Neural cell (in vitro differentiated cells): ENCODE data around the gene UNKL.

Experiments
- EZH2 ChIP-seq: fragments of 200-600, 300-800 bp; shearing (Covaris generic), sonication (generic); IDR thresholded peaks from 2 replicates; pipeline ENCODE4 v1.6.1; 2014; ENCODE audit warnings: antibody characterized with exemption, low read length, borderline replicate concordance, mild to moderate bottlenecking; ENCODE audit not compliant: insufficient read depth, poor library complexity, severe bottlenecking
- TF ChIP-seq, protein P1 (sequence below): fragments of 450-650 bp; IDR thresholded peaks from 2 replicates; pipeline ENCODE4 v1.5.1; 2014; ENCODE audit warnings: antibody characterized with exemption, mild to moderate bottlenecking, moderate library complexity; ENCODE audit not compliant: poor library complexity, severe bottlenecking

DNA sequence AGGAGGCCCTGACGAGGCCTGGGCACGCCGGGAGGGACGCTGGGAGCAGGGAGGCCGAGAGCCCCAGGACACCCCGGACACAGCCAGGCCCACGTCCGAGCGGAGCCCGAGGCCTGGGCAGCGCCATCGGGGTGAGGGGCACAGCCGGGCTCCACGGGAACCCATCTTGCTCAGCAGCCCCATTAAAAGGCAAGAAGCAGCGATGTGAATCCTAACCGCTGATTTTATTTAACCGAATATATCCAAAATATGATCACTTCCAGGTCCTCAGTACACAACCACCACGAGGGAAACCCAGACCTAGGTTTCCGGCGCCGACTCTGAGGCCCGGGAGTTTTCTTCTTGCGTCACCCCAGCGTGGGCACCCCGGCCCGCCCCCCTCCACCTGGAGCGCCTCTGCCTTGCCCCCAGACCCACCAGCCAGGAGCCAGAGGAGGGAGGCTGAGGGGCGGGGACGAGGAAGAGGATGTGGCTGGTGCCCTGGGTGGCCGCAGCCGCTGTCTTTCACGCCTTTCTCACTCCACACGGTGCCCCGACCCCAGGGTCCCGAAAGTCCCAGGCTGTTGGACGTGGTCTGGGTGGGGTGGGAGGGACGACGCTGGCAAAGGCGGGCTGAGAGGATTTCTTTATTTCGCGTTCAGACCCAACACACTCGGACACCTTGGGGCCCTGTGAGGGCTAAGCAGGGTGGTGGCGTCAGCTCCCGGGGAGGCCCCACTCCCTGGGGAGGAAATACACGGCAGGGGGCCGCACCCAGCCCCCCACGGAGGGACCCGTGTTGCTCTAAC, 30.4 kb upstream of the UNKL start:
- TF ChIP-seq, protein P1, sequence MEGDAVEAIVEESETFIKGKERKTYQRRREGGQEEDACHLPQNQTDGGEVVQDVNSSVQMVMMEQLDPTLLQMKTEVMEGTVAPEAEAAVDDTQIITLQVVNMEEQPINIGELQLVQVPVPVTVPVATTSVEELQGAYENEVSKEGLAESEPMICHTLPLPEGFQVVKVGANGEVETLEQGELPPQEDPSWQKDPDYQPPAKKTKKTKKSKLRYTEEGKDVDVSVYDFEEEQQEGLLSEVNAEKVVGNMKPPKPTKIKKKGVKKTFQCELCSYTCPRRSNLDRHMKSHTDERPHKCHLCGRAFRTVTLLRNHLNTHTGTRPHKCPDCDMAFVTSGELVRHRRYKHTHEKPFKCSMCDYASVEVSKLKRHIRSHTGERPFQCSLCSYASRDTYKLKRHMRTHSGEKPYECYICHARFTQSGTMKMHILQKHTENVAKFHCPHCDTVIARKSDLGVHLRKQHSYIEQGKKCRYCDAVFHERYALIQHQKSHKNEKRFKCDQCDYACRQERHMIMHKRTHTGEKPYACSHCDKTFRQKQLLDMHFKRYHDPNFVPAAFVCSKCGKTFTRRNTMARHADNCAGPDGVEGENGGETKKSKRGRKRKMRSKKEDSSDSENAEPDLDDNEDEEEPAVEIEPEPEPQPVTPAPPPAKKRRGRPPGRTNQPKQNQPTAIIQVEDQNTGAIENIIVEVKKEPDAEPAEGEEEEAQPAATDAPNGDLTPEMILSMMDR = no peak
- no peak for TF ChIP-seq EZH2
